ENCODE data around the gene PTPRN2.
"Not testable (repeated sequence)": the region's sequence is repeated elsewhere in the genome, so short reads cannot be mapped to it uniquely, and the experiment has no call there.

Gene PTPRN2

GRCh38 chr7:157784041-157784835 is 803.4 kb downstream of the PTPRN2 start:
- no peak for DNase-seq (ENCODE audit: low read depth in 2 of 2)

GRCh38 chr7:157782041-157782440 is 805.6 kb downstream of the PTPRN2 start:
- no peak for DNase-seq (ENCODE audit: low read depth in 2 of 2)

DNA sequence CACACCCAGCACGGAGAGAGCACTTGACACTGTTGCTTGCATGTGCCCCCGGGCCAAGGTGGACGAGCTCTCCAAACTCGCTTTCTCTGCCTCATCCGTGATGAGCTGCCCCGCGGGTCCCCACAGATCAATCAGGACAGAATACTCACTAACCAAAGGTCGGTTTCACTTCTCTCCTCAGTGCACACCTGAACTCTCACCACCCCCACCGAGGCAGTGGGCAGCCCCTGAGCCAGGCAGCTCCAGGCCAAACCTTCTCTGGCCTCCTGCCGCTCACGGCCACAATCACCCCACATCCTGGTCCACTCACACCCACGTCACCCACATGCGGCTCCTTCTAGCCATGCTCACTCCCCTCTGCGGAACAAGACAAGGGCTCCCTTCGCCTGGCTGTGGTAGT is 806.9 kb downstream of the PTPRN2 start:
- no peak for DNase-seq (ENCODE audit: low read depth in 2 of 2)

- no peak for DNase-seq (ENCODE audit: low read depth in 2 of 2)
Measured at GRCh38 chr7:157780312-157780711, 807.3 kb downstream of the PTPRN2 start.

DNA sequence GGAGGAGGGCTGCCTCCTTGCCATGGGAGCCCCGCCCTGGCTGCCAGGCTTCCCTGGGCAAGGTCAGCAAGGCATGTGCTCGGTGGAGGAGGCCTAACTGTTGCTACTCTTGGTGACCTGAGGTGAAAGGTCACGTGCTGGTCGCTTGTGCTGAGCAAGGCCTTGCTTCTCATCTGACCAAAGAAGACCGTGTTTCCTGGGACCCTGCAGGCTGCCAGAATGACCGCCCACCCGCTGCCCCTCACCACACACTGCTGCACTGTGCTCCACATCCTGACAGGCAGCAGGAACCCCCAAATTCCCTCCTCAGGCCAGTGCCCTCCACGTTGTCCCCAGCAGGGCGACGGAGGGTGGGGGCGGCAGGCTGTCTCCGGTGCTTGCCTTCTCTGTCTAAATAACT is 808.4 kb downstream of the PTPRN2 start:
- DNase-seq (ENCODE audit: low read depth in 2 of 2), result no peak

GRCh38 chr7:157777194-157777762 is 810.3 kb downstream of the PTPRN2 start:
- DNase-seq (ENCODE audit: low read depth in 2 of 2), result not testable (repeated sequence)

DNA sequence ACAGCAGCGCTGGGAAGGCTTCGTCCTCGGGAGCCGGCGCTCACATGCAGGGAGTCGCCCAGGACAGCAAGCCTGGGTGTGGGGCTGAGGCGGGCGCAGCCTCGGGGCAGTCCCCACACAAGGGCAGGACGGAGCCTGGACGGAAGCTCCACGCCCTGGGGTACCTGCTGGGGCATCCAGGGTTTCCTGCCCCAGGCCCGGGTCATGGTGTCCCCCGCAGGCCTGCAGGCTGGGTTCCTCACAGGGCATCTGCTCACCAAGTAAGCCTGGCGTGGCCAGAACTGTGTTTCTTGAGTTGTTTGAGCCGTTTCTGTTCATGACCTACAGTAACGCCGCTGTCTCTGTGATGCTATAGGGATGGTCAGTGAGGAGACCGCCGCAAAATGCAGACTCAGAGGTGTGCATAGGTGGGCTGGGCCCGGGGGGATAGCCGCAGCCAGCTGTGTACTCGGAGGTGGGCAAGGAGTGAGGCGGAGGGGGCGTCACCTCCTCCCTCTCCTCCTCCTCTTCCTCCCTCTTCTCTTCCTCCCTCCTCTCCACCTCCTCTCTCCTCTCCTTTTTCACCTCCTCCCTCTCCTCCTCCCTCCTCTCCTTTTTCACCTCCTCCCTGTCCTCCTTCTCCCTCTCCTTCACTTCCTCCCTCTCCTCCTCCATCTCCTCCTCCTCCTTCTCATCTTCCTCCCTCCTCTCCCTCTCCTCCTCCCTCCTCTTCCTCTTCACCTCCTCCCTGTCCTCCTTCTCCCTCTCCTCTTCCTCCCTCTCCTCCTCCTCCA is 811.9 kb downstream of the PTPRN2 start:
- no peak for DNase-seq (ENCODE audit: low read depth in 2 of 2)

GRCh38 chr7:157775021-157775559 is 812.5 kb downstream of the PTPRN2 start:
- DNase-seq (ENCODE audit: low read depth in 2 of 2), result no peak

- no peak for DNase-seq (ENCODE audit: low read depth in 2 of 2)
Measured at GRCh38 chr7:157774495-157774894, 813.1 kb downstream of the PTPRN2 start.

DNA sequence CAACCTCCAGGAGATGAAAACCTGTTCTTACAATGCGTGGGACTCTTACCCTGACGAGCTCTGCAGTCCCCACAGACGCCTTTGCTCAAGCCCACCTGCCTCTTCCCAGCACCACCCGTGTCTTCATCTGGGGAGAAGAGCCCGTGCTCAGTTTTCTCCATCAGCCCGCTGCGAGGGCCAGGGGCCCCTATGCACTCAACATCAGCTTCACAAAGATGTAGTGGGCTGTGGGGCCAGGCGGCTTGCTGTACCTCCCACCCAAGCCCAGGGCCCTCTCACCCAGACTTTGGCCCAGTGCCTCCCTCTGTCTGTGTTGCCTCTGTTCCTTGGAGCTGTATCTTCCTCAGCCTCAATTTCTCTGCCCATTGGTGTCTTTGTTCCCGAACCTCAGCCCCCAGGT is 814.3 kb downstream of the PTPRN2 start:
- no peak for DNase-seq (ENCODE audit: low read depth in 2 of 2)

DNA sequence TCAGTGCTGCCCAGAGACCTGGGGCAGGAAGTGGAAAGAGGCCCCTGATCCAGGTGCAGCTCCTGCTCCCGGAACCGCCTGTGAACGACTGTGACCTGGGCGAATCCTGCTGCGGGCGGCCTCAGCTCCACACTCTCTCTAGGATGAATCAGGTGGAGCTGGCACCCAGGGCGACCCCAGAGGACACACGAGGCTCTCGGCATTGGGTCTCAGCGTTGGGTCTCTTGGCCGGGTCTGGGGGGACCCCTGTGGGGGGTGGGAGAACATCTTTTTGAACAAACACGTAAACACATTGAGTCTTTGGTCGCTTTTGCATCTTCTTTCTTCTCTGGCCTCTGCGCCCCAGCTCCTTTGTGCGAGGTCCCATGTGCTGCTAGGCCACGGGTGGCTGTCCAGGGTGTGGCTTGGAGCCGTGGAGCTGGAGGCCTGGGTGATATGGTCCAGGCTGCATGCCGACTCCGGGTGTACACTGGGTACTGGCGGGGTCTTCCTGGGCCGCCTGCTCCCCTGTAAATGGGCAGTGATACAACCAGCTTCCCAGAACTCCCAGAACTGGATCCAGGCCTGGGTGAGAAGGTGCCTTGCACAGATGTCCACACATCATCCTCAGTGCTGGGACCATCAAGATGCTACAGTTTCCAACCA is 815.0 kb downstream of the PTPRN2 start:
- no peak for DNase-seq (ENCODE audit: low read depth in 2 of 2)

- DNase-seq (ENCODE audit: low read depth in 2 of 2), result no peak
Measured at GRCh38 chr7:157771689-157772088, 815.9 kb downstream of the PTPRN2 start.

DNA sequence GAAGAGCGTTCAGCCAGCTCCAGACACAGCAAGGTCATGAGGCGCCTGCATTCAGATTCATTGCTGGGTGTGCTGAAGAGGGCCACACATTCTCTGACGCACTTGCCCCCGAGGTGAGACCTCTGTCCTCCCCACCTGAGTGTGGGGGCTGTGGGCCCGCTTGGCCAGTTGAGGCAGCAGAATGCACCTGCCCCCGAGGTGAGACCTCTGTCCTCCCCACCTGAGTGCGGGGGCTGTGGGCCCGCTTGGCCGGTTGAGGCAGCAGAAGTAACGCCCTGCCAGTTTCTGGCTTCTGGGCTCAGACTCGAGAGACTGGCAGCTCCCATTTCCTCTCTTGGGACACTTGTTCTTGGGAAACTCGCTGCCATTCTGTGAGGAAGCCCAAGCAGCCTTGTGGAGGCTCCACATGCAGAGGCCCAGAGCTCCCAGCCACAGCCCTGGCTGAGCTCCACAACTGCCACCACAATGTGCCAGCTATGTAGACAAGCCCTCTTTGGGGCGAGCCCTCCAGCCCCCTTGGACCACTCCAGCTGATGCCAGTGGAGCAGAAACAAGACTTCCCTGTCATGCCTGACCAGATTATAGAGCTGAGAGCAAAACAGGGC is 816.8 kb downstream of the PTPRN2 start:
- DNase-seq (ENCODE audit: low read depth in 2 of 2), result no peak

DNA sequence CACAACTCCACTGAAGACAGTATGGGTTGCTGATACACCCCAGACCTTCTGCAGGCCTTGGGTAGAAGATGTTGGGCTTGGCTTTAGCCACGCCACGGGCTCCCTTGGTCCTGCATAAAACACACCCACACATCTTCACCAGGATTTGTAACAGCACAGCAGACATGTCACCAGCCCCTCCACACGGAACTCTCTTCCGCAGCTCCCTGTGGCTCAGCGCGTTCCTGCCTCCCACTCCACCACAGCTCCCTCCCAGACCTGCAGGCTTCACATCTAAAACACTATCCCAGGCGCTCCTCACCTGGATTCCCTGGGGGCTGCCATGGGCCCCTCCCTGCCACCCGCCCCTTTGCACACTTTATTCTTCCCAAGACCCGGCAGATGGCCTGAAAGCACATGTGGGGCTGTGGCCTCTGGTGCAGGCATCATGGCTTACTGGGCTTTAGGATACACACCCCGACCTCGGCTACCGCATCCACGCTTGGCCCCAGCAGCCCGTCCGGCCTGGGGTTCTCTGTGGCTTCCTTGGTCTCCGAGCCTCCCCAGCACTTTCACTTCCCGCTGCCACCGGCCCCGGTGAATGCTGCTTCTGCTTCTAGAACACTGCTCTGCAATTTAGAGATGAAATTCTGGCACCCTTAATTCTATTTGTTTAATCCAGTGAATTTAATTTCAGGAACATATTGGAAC is 818.0 kb downstream of the PTPRN2 start:
- no peak for DNase-seq (ENCODE audit: low read depth in 2 of 2)

- no peak for DNase-seq (ENCODE audit: low read depth in 2 of 2)
Measured at GRCh38 chr7:157769086-157769485, 818.5 kb downstream of the PTPRN2 start.

- no peak for DNase-seq (ENCODE audit: low read depth in 2 of 2)
Measured at GRCh38 chr7:157768198-157768597, 819.4 kb downstream of the PTPRN2 start.

DNA sequence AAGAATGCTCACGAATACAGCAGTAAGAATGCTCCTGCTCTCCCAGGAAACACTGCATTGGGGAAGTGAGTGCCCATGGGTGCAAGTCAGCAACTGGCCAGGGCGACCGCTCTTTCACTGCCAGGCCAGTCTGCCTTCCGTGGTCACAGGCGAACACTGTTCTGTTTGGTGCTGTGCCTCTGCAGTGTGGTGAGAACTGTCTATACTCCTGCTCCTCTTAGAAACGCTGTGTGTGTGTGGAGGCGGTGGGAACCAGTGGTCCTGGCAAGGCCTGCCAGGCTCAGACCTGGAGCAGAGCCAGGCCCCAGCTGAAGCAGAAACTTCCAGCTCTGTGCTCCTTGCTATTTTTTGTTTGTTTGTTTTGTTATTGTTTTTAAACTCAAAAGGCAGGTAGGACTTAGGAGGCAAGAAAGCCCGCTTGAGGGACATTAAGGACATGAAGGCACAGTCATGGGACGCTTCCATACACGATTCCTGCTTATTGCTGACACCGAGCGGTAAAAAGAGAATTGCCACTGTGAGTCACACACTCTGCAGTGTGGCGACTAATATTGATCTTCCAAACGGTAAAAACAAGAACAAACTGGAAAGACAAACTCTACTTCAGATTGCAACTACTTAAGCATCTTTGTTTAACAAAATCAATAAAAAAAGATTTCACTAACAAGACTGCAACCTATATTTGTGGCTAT is 820.0 kb downstream of the PTPRN2 start:
- DNase-seq (ENCODE audit: low read depth in 2 of 2), result no peak

GRCh38 chr7:157766098-157766497 is 821.5 kb downstream of the PTPRN2 start:
- DNase-seq (ENCODE audit: low read depth in 2 of 2), result no peak

GRCh38 chr7:157764946-157765537 is 822.6 kb downstream of the PTPRN2 start:
- no peak for DNase-seq (ENCODE audit: low read depth in 2 of 2)

DNA sequence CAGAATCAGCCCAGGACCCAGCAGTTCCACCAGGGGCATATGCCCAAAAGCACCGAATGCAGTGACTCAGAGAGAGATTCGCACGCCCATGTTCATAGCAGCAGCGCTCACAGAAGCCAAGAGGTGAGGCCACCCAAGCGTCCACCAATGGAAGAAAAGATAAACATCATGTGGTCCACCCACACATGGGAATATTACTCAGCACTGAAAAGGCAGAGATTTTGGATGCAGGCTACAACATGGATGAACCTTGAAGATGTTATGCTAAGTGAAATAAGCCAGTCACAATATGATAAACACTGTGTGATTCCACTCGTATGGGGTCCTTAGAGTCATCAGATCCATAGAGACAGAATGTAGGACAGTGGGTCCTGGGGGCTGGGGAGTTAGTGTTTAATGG is 823.4 kb downstream of the PTPRN2 start:
- no peak for DNase-seq (ENCODE audit: low read depth in 2 of 2)

All from activated CD4-positive, alpha-beta T cell treated with anti-CD3 and anti-CD28 coated beads for 24 hours (primary cell).